Activated CD4-positive, alpha-beta T cell treated with anti-CD3 and anti-CD28 coated beads for 4 hours (primary cell): Measurements from ENCODE around the gene ARL2BP.
"Not testable (repeated sequence)": the region's sequence is repeated elsewhere in the genome, so short reads cannot be mapped to it uniquely, and the experiment has no call there.

Experiments used
- DNase-seq, 2 donors: peaks; one replicate each; pipeline ENCODE4 v3.0.0-alpha.2; 2020

The ARL2BP gene

GRCh38 chr16:57263541-57264351, 18.7 kb downstream of the ARL2BP start:
- DNase-seq: no peak

GRCh38 chr16:57264381-57264780, 19.3 kb downstream of the ARL2BP start:
- DNase-seq: no peak

- DNase-seq: no peak
Observed at GRCh38 chr16:57264950-57265371, 19.9 kb downstream of the ARL2BP start.

- no peak for DNase-seq
Observed at GRCh38 chr16:57265850-57266530, 20.9 kb downstream of the ARL2BP start.

- peak; percentile 18 to 25 for DNase-seq
Observed at GRCh38 chr16:57266531-57267260, 21.6 kb downstream of the ARL2BP start.

- DNase-seq: not testable (repeated sequence)
Observed at GRCh38 chr16:57267343-57267742, 22.3 kb downstream of the ARL2BP start.

- DNase-seq: no peak
Observed at GRCh38 chr16:57268804-57269800, 24.0 kb downstream of the ARL2BP start.

GRCh38 chr16:57270221-57271062, 25.4 kb downstream of the ARL2BP start:
- no peak for DNase-seq

GRCh38 chr16:57271063-57271345, 25.9 kb downstream of the ARL2BP start:
- DNase-seq: no peak

- DNase-seq: no peak
Observed at GRCh38 chr16:57271867-57272495, 26.9 kb downstream of the ARL2BP start.

GRCh38 chr16:57273359-57273758, 28.3 kb downstream of the ARL2BP start:
- DNase-seq: no peak

- DNase-seq: no peak
Observed at GRCh38 chr16:57273826-57274225, 28.8 kb downstream of the ARL2BP start.

- not testable (repeated sequence) for DNase-seq
Observed at GRCh38 chr16:57275946-57276345, 30.9 kb downstream of the ARL2BP start.

GRCh38 chr16:57276596-57276995, 31.5 kb downstream of the ARL2BP start:
- no peak for DNase-seq

GRCh38 chr16:57277586-57277985, 32.5 kb downstream of the ARL2BP start:
- peak; percentile 38 to 41 for DNase-seq

GRCh38 chr16:57278494-57278893, 33.4 kb downstream of the ARL2BP start:
- no peak for DNase-seq

- DNase-seq: no peak
Observed at GRCh38 chr16:57279780-57280638, 35.0 kb downstream of the ARL2BP start.

GRCh38 chr16:57281791-57282190, 36.7 kb downstream of the ARL2BP start:
- no peak for DNase-seq

- no peak for DNase-seq
Observed at GRCh38 chr16:57282510-57283213, 37.6 kb downstream of the ARL2BP start.
